B cell (primary cell): ENCODE measurements around the gene RASGRP3. TPM values are rescaled to one million over a fixed set of nuclear protein-coding genes. Genes with fewer than 3 reads are reported as not detected.

Experiments
- ATAC-seq: fragments of 200-7000 bp; cut with Tn5 transposase; one replicate; pipeline ENCODE4 v1.10.0; 2021; ENCODE audit warnings: low read depth, mild to moderate bottlenecking, moderate number of reproducible peaks, moderate library complexity
- CTCF ChIA-PET: fragments of 350-600 bp; sonication (Branson Sonifier 250); formaldehyde crosslinking; loops from one replicate; lab custom pipeline; 2021; ENCODE audit warnings: antibody characterized with exemption, inconsistent platforms; lab: Charles Lee
- POLR2A ChIA-PET: fragments of 350-600 bp; sonication (Branson Sonifier 250); formaldehyde crosslinking; loops from one replicate; lab custom pipeline; 2021; ENCODE audit warnings: antibody characterized with exemption; lab: Charles Lee
- DNase-seq: peaks from one replicate; pipeline ENCODE4 v3.0.0; 2013
- H2AFZ ChIP-seq: 2 replicates; pipeline ENCODE4 v1.6.1; 2012; ENCODE audit warnings: mild to moderate bottlenecking, low read depth, low read length; ENCODE audit not compliant: insufficient read depth, poor library complexity, severe bottlenecking
- H3K27ac ChIP-seq, 2 donors: 1 replicate in 1 of 2; 2 replicates in 1 of 2; pipeline ENCODE4 v1.5.1; 2012 to 2013; ENCODE audit warnings: low read length in 2 of 2, mild to moderate bottlenecking in 2 of 2, moderate library complexity in 1 of 2
- H3K27me3 ChIP-seq, 4 experiments: fragments of 200-600 bp in 1 of 4; sonication (generic) in 1 of 4; replicated peaks in 1 of 4; 1 replicate in 2 of 4; 2 replicates in 2 of 4; pipeline versions ENCODE4 v1.6.1 to v1.7.0; 2013 to 2016; ENCODE audit warnings: low read length in 3 of 4, mild to moderate bottlenecking in 2 of 4, mixed read lengths in 1 of 4, moderate library complexity in 1 of 4; ENCODE audit not compliant: insufficient read depth in 4 of 4, control insufficient read depth in 3 of 4; ENCODE audit errors: control extremely low read depth in 1 of 4
- H3K36me3 ChIP-seq, 2 experiments: replicated peaks in 1 of 2; 1 replicate in 1 of 2; 2 replicates in 1 of 2; pipeline versions ENCODE4 v1.6.1 to v1.7.1; 2013; ENCODE audit warnings: low read length in 1 of 2; ENCODE audit not compliant: insufficient read depth in 2 of 2, control insufficient read depth in 1 of 2; ENCODE audit errors: control extremely low read depth in 1 of 2, extremely low read depth in 1 of 2
- H3K4me1 ChIP-seq, 2 donors: fragments of 200-600 bp in 1 of 2; sonication (generic) in 1 of 2; 1 replicate in 1 of 2; 2 replicates in 1 of 2; pipeline versions ENCODE4 v1.5.1 to v1.6.1; 2013 to 2017; ENCODE audit warnings: low read length in 2 of 2; ENCODE audit not compliant: control insufficient read depth in 2 of 2, insufficient read depth in 2 of 2
- H3K4me2 ChIP-seq: replicated peaks from 2 replicates; pipeline ENCODE3; 2012; ENCODE audit warnings: mild to moderate bottlenecking, low read depth, low read length; ENCODE audit not compliant: poor library complexity, severe bottlenecking
- H3K4me3 ChIP-seq, 5 experiments: fragments of 200-600 bp in 1 of 5; sonication (generic) in 1 of 5; 1 replicate in 3 of 5; 2 replicates in 2 of 5; pipeline versions ENCODE4 v1.5.1 to v1.7.0; 2011 to 2016; ENCODE audit warnings: low read length in 4 of 5, mild to moderate bottlenecking in 4 of 5, low read depth in 2 of 5, control low read depth in 1 of 5, moderate library complexity in 1 of 5; ENCODE audit not compliant: insufficient read depth in 1 of 5; ENCODE audit errors: control extremely low read depth in 1 of 5, extremely low read depth in 1 of 5
- H3K79me2 ChIP-seq: fragments of 200-600 bp; sonication (generic); one replicate; pipeline ENCODE4 v1.6.0; 2016; ENCODE audit warnings: low read length; ENCODE audit not compliant: control insufficient read depth, insufficient read depth
- H3K9ac ChIP-seq: fragments of 200-600 bp; sonication (generic); 2 replicates; pipeline ENCODE4 v1.6.1; 2017; ENCODE audit warnings: mild to moderate bottlenecking, low read length, moderate library complexity
- H3K9me3 ChIP-seq, 3 donors: one replicate each; pipeline versions ENCODE4 v1.6.1 to v1.7.1; 2013; ENCODE audit warnings: low read length in 2 of 3; ENCODE audit not compliant: control insufficient read depth in 2 of 3, insufficient read depth in 1 of 3; ENCODE audit errors: control extremely low read depth in 1 of 3
- H4K20me1 ChIP-seq: 2 replicates; pipeline ENCODE4 v1.6.0; 2012; ENCODE audit warnings: mild to moderate bottlenecking, low read length; ENCODE audit not compliant: insufficient read depth, control insufficient read depth, poor library complexity, severe bottlenecking
- H3K27ac Mint-ChIP-seq: one replicate; pipeline ENCODE4 v1.8.0; 2021; ENCODE audit warnings: mixed read lengths
- H3K27me3 Mint-ChIP-seq: one replicate; pipeline ENCODE4 v1.8.0; 2021; ENCODE audit warnings: mixed read lengths
- H3K4me1 Mint-ChIP-seq: one replicate; pipeline ENCODE4 v1.8.0; 2021; ENCODE audit warnings: mixed read lengths
- H3K4me3 Mint-ChIP-seq: one replicate; pipeline ENCODE4 v1.8.0; 2021; ENCODE audit warnings: mixed read lengths
- H3K9me3 Mint-ChIP-seq: one replicate; pipeline ENCODE4 v1.8.0; 2022; ENCODE audit warnings: mixed read lengths; ENCODE audit not compliant: insufficient read depth
- EZH2 ChIP-seq: IDR thresholded peaks from 2 replicates; pipeline ENCODE4 v1.6.1; 2012; ENCODE audit warnings: borderline replicate concordance, low read depth, mild to moderate bottlenecking, moderate library complexity, low read length; ENCODE audit not compliant: insufficient read depth, poor library complexity, severe bottlenecking
- WGBS: methylation state at CpG from one replicate; pipeline ENCODE4 v1.1.5; 2013; ENCODE audit warnings: missing lambda C conversion rate; ENCODE audit not compliant: insufficient coverage; 5-methylcytosine and 5-hydroxymethylcytosine counted together
- intact Hi-C: fragments of 100-400 bp; cut with micrococcal nuclease; formaldehyde crosslinking; loops from one replicate; pipeline ENCODE4 v1.10.0; 2022
- polyA plus RNA-seq: library from polyadenylated mRNA; depleted of rRNA; stranded (reverse); fragments of >200 nt; gene quantifications from 2 replicates; pipeline ENCODE4 v1.2.3, GENCODE V29; 2012
- total RNA-seq, 2 donors: library from RNA; stranded (reverse); fragments of 120-200 nt in 1 of 2; gene quantifications; 1 replicate in 1 of 2; 2 replicates in 1 of 2; pipeline versions ENCODE4 v1.2.3 to v1.2.4, GENCODE V29; 2013 to 2022
- TF ChIP-seq, protein P1 (sequence below): fragments of 200-600 bp; IDR thresholded peaks from one replicate; pipeline ENCODE4 v1.8.0; 2022; ENCODE audit warnings: antibody characterized with exemption, mild to moderate bottlenecking

The RASGRP3 gene
- total and polyA plus RNA-seq, 2 donors (not counting 1 experiment from before 2014, with no cell fraction given), result 67.5 to 107 TPM

DNA sequence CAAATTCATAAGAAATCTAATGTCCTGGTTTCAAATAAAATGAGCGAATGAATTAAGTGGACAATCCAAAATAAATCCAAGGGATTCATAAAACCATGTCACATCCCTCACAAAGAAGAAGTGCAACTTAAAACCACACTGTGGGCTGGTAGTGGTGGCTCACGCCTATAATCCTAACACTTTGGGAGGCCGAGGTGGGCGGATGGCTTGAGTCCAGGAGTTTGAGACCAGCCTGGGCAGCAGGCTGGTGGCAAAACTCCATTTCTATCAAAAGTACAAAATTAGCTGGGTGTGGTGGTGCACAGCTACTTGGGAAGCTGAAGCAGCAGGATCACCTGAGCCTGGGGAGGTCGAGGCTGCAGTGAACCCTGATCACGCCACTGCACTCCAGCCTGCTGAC, 97.2 kb downstream of the RASGRP3 start:
- H3K79me2 ChIP-seq, result no peaks in the 10 kb centered on the region
- ChIA-PET POLR2A (no interaction called here), CTCF (interaction anchor here (1.1 to 5.0 kb wide), 2 partner anchors 10 to 15 kb away, joined by 3 to 28 read pairs; no protein-coding TSS in a partner anchor)
- peaks cover 0 to 1% (median 0%) of the 10 kb centered on the region in 3 donors for H3K9me3 ChIP-seq
- no peaks in the 10 kb centered on the region for H3K27me3 ChIP-seq
- ATAC-seq (no peak), DNase-seq (no peak)
- H3K4me2 ChIP-seq, result no peak overlapping the region
- WGBS, result 97% methylated on average over 3 of the region's 6 CpGs
- H3K27me3 Mint-ChIP-seq, result no peaks in the 10 kb centered on the region
- no peaks in the 10 kb centered on the region for H4K20me1 ChIP-seq
- H3K27ac ChIP-seq, result no peak overlapping the region
- peaks cover 5% of the 10 kb centered on the region for H3K4me1 Mint-ChIP-seq
- no peak overlapping the region for H3K4me3 Mint-ChIP-seq
- no peak overlapping the region for H2AFZ ChIP-seq
- no peak overlapping the region for H3K4me3 ChIP-seq
- H3K9me3 Mint-ChIP-seq, result no peaks in the 10 kb centered on the region
- H3K9ac ChIP-seq, result no peak overlapping the region
- intact Hi-C loops, result no loop called here
- no peak overlapping the region for H3K27ac Mint-ChIP-seq
- no peaks in the 10 kb centered on the region for H3K4me1 ChIP-seq
- H3K36me3 ChIP-seq, result no peaks in the 10 kb centered on the region
- TF ChIP-seq, protein P1, sequence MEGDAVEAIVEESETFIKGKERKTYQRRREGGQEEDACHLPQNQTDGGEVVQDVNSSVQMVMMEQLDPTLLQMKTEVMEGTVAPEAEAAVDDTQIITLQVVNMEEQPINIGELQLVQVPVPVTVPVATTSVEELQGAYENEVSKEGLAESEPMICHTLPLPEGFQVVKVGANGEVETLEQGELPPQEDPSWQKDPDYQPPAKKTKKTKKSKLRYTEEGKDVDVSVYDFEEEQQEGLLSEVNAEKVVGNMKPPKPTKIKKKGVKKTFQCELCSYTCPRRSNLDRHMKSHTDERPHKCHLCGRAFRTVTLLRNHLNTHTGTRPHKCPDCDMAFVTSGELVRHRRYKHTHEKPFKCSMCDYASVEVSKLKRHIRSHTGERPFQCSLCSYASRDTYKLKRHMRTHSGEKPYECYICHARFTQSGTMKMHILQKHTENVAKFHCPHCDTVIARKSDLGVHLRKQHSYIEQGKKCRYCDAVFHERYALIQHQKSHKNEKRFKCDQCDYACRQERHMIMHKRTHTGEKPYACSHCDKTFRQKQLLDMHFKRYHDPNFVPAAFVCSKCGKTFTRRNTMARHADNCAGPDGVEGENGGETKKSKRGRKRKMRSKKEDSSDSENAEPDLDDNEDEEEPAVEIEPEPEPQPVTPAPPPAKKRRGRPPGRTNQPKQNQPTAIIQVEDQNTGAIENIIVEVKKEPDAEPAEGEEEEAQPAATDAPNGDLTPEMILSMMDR, result no peak
- no peak for TF ChIP-seq EZH2

DNA sequence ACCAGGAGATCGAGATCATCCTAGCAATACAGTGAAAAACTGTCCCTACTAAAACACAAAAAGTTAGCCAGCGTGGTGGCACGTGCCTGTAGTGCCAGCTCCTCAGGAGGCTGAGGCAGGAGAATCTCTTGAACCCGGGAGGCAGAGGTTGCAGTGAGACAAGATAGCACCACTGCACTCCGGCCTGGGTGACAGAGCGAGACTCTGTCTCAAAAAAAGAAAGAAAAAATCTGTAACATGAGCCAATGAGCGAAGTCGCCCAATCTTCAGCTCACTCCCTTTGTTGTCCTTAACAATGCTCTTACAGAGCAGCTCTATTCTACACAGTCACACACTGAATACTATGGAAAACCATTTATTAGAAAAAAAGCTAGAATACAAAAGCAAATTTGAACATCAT, 100.6 kb downstream of the RASGRP3 start:
- Mint-ChIP-seq H3K27me3 (no peaks in the 10 kb centered on the region), H3K27ac (no peak overlapping the region), H3K9me3 (no peaks in the 10 kb centered on the region), H3K4me1 (peaks cover 10% of the 10 kb centered on the region), H3K4me3 (no peak overlapping the region)
- no peak overlapping the region for H3K4me2 ChIP-seq
- no peak overlapping the region for H3K9ac ChIP-seq
- H3K27me3 ChIP-seq, result no peaks in the 10 kb centered on the region
- CTCF ChIA-PET, result interaction anchor here (0.6 to 1.1 kb wide), 4 partner anchors 98 to 760 kb away, joined by 3 read pairs; partner anchors contain the start of gene RASGRP3
- WGBS, result 100% methylated on average over 6 of the region's 8 CpGs
- no peaks in the 10 kb centered on the region for H3K9me3 ChIP-seq
- H4K20me1 ChIP-seq, result no peaks in the 10 kb centered on the region
- POLR2A ChIA-PET, result no interaction called here
- no peak for TF ChIP-seq EZH2
- TF ChIP-seq, protein P1, result no peak
- peaks cover 0 to 3% of the 10 kb centered on the region in 2 experiments for H3K36me3 ChIP-seq
- intact Hi-C loops, result no loop called here
- no peak overlapping the region for H2AFZ ChIP-seq
- no peaks in the 10 kb centered on the region for H3K79me2 ChIP-seq
- DNase-seq (no peak), ATAC-seq (no peak)
- no peak overlapping the region for H3K27ac ChIP-seq
- H3K4me1 ChIP-seq, result peaks cover 3 to 8% of the 10 kb centered on the region in 2 donors
- no peak overlapping the region for H3K4me3 ChIP-seq
